GM12878 (cell line): ENCODE results near the gene LHFPL3. TPM values are rescaled to one million over a fixed set of nuclear protein-coding genes. Genes with fewer than 3 reads are reported as not detected.

ENCODE experiments used
- ATAC-seq: fragments of 200-7000 bp; cut with Tn5 transposase; 3 replicates; pipeline ENCODE4 v1.9.1; 2020; ENCODE audit warnings: mild to moderate bottlenecking, moderate library complexity
- BruUV-seq: library from RNA; stranded (reverse); fragments of 400-500 nt; replicated peaks from 2 replicates; lab custom pipeline; 2021; lab: Mats Ljungman, UMichigan
- CTCF ChIA-PET: fragments of 300-600 bp; sonication (Branson Sonifier 250); formaldehyde crosslinking; extraction: SDS; loops from one replicate; lab custom pipeline; 2021; ENCODE audit warnings: inconsistent platforms; lab: Yijun Ruan, JAX
- POLR2A ChIA-PET: fragments of 350-600 bp; formaldehyde crosslinking; extraction: SDS; loops from one replicate; lab custom pipeline; 2021; ENCODE audit warnings: inconsistent platforms; lab: Charles Lee
- RAD21 ChIA-PET: fragments of 300-600 bp; sonication (Branson Sonifier 250); formaldehyde crosslinking; loops from one replicate; lab custom pipeline; 2023; ENCODE audit warnings: antibody characterized with exemption; ENCODE audit not compliant: unreplicated experiment; lab: Charles Lee
- SMC1A ChIA-PET: fragments of 300-600 bp; sonication (Branson Sonifier 250); formaldehyde crosslinking; loops from one replicate; lab custom pipeline; 2023; ENCODE audit not compliant: unreplicated experiment, uncharacterized antibody; lab: Charles Lee
- DNase-seq: peaks from one replicate; pipeline ENCODE4 v3.0.0-alpha.2; 2011; ENCODE audit warnings: low read depth, low spot score
- FAIRE-seq: peaks from 3 replicates; lab custom pipeline; 2011; peaks lifted over from hg19 to GRCh38; lab: Jason Lieb, UNC
- H2AFZ ChIP-seq: 2 replicates; pipeline ENCODE4 v1.6.0; 2011; ENCODE audit warnings: low read depth, low read length, control low read depth; ENCODE audit not compliant: control insufficient read depth
- H3K27ac ChIP-seq: 2 replicates; pipeline ENCODE4 v1.5.1; 2011; ENCODE audit warnings: control low read depth; ENCODE audit not compliant: control insufficient read depth, insufficient read depth
- H3K27me3 ChIP-seq, 2 experiments: replicated peaks in 1 of 2; 2 replicates each; pipeline versions ENCODE4 v1.6.0 to v1.6.1; 2011; ENCODE audit warnings: low read length in 1 of 2; ENCODE audit not compliant: control insufficient read depth in 2 of 2, insufficient read depth in 2 of 2
- H3K36me3 ChIP-seq, 2 experiments: 2 replicates each; pipeline ENCODE4 v1.5.1; 2011; ENCODE audit warnings: low read length in 1 of 2; ENCODE audit not compliant: control insufficient read depth in 2 of 2, insufficient read depth in 2 of 2
- H3K4me1 ChIP-seq: 2 replicates; pipeline ENCODE4 v1.6.1; 2011; ENCODE audit warnings: mild to moderate bottlenecking, low read length, moderate library complexity, mixed read lengths; ENCODE audit not compliant: control insufficient read depth, insufficient read depth
- H3K4me2 ChIP-seq: 2 replicates; pipeline ENCODE4 v1.6.0; 2011; ENCODE audit warnings: control low read depth; ENCODE audit not compliant: control insufficient read depth, insufficient read depth
- H3K4me3 ChIP-seq: fragments of 200-600 bp; sonication (generic); 2 replicates; pipeline ENCODE4 v1.5.1; 2016
- H3K79me2 ChIP-seq: 2 replicates; pipeline ENCODE4 v1.6.0; 2011; ENCODE audit warnings: low read length; ENCODE audit not compliant: control insufficient read depth, insufficient read depth
- H3K9ac ChIP-seq: 2 replicates; pipeline ENCODE4 v1.8.0; 2011; ENCODE audit warnings: low read length, control low read depth, mixed read lengths; ENCODE audit not compliant: control insufficient read depth, insufficient read depth
- H3K9me3 ChIP-seq: replicated peaks from 3 replicates; pipeline ENCODE4 v1.5.1; 2011; ENCODE audit warnings: mild to moderate bottlenecking, low read length; ENCODE audit not compliant: control insufficient read depth, insufficient read depth
- H4K20me1 ChIP-seq: 2 replicates; pipeline ENCODE4 v1.6.0; 2011; ENCODE audit not compliant: control insufficient read depth, insufficient read depth
- DPF2 ChIP-seq: fragments of 450-650 bp; IDR thresholded peaks from 2 replicates; pipeline ENCODE4 v1.6.1; 2017; ENCODE audit warnings: mild to moderate bottlenecking
- MEF2A ChIP-seq: IDR thresholded peaks from 2 replicates; pipeline ENCODE4 v1.6.1; 2011; ENCODE audit warnings: low read depth, mild to moderate bottlenecking, low read length, moderate library complexity; ENCODE audit not compliant: insufficient read depth
- NFYB ChIP-seq: IDR thresholded peaks from 2 replicates; pipeline ENCODE4 v1.6.1; 2011; ENCODE audit warnings: low read depth, mild to moderate bottlenecking, low read length, improper control_type of control experiment, moderate library complexity; ENCODE audit not compliant: insufficient read depth
- POLR2AphosphoS5 ChIP-seq: IDR thresholded peaks from 2 replicates; pipeline ENCODE4 v1.6.1; 2011; ENCODE audit warnings: mild to moderate bottlenecking, low read length, inconsistent platforms
- RAD21 ChIP-seq: IDR thresholded peaks from 2 replicates; pipeline ENCODE4 v1.6.1; 2011; ENCODE audit warnings: mild to moderate bottlenecking, low read depth, low read length, moderate library complexity; ENCODE audit not compliant: insufficient read depth
- RUNX3 ChIP-seq: IDR thresholded peaks from 2 replicates; pipeline ENCODE4 v1.6.1; 2012; ENCODE audit warnings: low read length, inconsistent platforms
- SMARCA5 ChIP-seq: fragments of 450-650 bp; IDR thresholded peaks from 2 replicates; pipeline ENCODE4 v1.6.1; 2017; ENCODE audit warnings: mild to moderate bottlenecking
- TCF3 ChIP-seq: IDR thresholded peaks from 2 replicates; pipeline ENCODE4 v1.6.1; 2012; ENCODE audit warnings: low read depth, mild to moderate bottlenecking, low read length, borderline replicate concordance; ENCODE audit not compliant: insufficient read depth
- ZNF24 ChIP-seq: fragments of 450-650 bp; IDR thresholded peaks from 2 replicates; pipeline ENCODE4 v1.6.1; 2017; ENCODE audit warnings: antibody characterized with exemption, mild to moderate bottlenecking
- WGBS: methylation state at CpG from one replicate; pipeline ENCODE4 v1.1.6; 2016; ENCODE audit warnings: low lambda C conversion rate; ENCODE audit not compliant: insufficient replicate concordance, insufficient coverage; ENCODE audit errors: missing lambda C conversion rate; 5-methylcytosine and 5-hydroxymethylcytosine counted together
- in situ Hi-C: fragments of 300-500 bp; cut with MboI; formaldehyde crosslinking; loops from 9 replicates; pipeline ENCODE4 v1.14.3; 2018; ENCODE audit warnings: mixed read lengths
- intact Hi-C: fragments of 100-400 bp; cut with micrococcal nuclease; formaldehyde crosslinking; loops from one replicate; pipeline ENCODE4 v1.14.2; 2022; ENCODE audit not compliant: unreplicated experiment
- polyA plus RNA-seq, 11 experiments: library from polyadenylated mRNA; depleted of rRNA in 4 of 11; unstranded in 6 of 11; stranded (reverse) in 5 of 11; fragments of >200 nt; fragmentation: Nextera tagmentation in 4 of 11; fragmentation: Illumina TruSeq in 1 of 11; extraction: Ambion mirVana in 4 of 11; extraction: Trizol in 1 of 11; gene quantifications; 1 replicate in 1 of 11; 2 replicates in 10 of 11; pipeline versions ENCODE4 v1.2.1 to v1.2.3, GENCODE V29; 2011 to 2016; ENCODE audit warnings: inconsistent platforms in 2 of 11, missing spikeins in 2 of 11, low read depth in 1 of 11
- total RNA-seq, 4 experiments: library from RNA; depleted of rRNA in 3 of 4; stranded (reverse); fragments of >200 nt in 3 of 4; fragmentation: Illumina TruSeq in 1 of 4; extraction: Trizol in 1 of 4; gene quantifications; 2 replicates each; pipeline versions ENCODE4 v1.2.1 to v1.2.3, GENCODE V29; 2013 to 2021
- TF ChIP-seq, protein P1 (sequence below): fragments of 450-650 bp; formaldehyde crosslinking; IDR thresholded peaks from 2 replicates; pipeline ENCODE4 v1.4.0; 2020; ENCODE audit warnings: mild to moderate bottlenecking, moderate library complexity
- TF ChIP-seq, protein P2 (sequence below): fragments of 450-650 bp; IDR thresholded peaks from 2 replicates; pipeline ENCODE4 v1.6.1; 2016; ENCODE audit warnings: mild to moderate bottlenecking

Gene LHFPL3
- total and polyA plus RNA-seq, 10 of the 15 experiments (the other 5 are each of a cell fraction or from before 2014, with no cell fraction given) = 0.09 TPM; not detected in 9

- in situ Hi-C loops (loop anchor here (5.0 kb wide), 1 partner anchor 67 kb away; the partner anchor contains the start of gene KMT2E), intact Hi-C loops (loop anchor here (1.0 to 2.0 kb wide), 5 partner anchors 12 to 67 kb away; no protein-coding TSS in a partner anchor)
- RAD21 ChIA-PET = interaction anchor here (1.1 to 6.8 kb wide), 7 partner anchors 12 to 66 kb away, joined by 3 to 57 read pairs (median 6); no protein-coding TSS in a partner anchor
- H3K4me2 ChIP-seq = peak overlapping the region; percentile 75
- ATAC-seq (no peak), DNase-seq (no peak), FAIRE-seq (no peak)
- no peaks in the 10 kb centered on the region; the same call in 2 of the 3 replicates for H3K9me3 ChIP-seq
- peaks cover 38% of the 10 kb centered on the region for H3K4me1 ChIP-seq
- CTCF ChIA-PET = interaction anchor here (0.7 to 5.8 kb wide), 4 partner anchors 10 to 586 kb away, joined by 3 to 63 read pairs (median 8); partner anchors contain the start of gene RINT1
- peak overlapping the region; percentile 83 for H3K9ac ChIP-seq
- 0 out of 2 replicates have a peak overlapping the region, but pooled peaks have one; percentile 2 for H3K4me3 ChIP-seq
- H4K20me1 ChIP-seq = no peaks in the 10 kb centered on the region
- no peaks in the 10 kb centered on the region for H3K79me2 ChIP-seq
- TF ChIP-seq SMARCA5 = 0 out of 2 replicates have a peak, but pooled peaks have one; percentile 25
- no peak for TF ChIP-seq POLR2AphosphoS5
- TF ChIP-seq ZNF24 = no peak
- no peak for TF ChIP-seq NFYB
- 0 out of 2 replicates have a peak, but pooled peaks have one; percentile 3 for TF ChIP-seq DPF2
- TF ChIP-seq TCF3 = no peak
- peak overlapping the region; percentile 66 for H2AFZ ChIP-seq
- peak overlapping the region; percentile 93 for H3K27ac ChIP-seq
- H3K27me3 ChIP-seq = no peaks in the 10 kb centered on the region
- no peaks in the 10 kb centered on the region for H3K36me3 ChIP-seq
- TSS peak; percentile 74 for BruUV-seq
- SMC1A ChIA-PET = interaction anchor here (0.7 to 11.3 kb wide), 10 partner anchors 12 to 112 kb away, joined by 3 to 116 read pairs (median 4); no protein-coding TSS in a partner anchor
- POLR2A ChIA-PET = interaction anchor here (0.6 to 7.1 kb wide), 7 partner anchors 12 to 521 kb away, joined by 3 to 55 read pairs (median 4); no protein-coding TSS in a partner anchor
These were observed 617.2 kb downstream of the LHFPL3 start for GRCh38 chr7:104945599-104945956.

DNA sequence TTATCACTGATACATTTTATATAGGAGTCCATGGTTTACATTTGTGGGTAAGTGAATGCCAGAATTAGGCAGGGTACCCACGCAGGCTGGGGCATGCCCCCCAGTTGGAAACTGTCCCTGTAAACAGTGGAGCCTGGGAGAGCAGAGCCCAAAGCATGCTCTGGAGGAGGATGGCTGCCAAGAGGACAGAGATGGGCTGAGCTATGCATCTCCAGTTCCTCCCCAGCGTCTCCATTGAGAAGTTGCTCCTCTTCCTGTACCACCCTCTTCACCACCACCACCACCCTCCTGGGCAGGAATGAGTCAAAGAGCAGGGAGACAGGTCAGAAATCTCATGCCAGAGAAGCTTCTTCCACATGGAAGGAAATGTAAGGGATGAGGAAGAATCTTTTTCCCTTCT, 617.9 kb downstream of the LHFPL3 start:
- Histone ChIP-seq H3K9me3 (no peaks in the 10 kb centered on the region), H3K4me1 (peaks cover 39% of the 10 kb centered on the region), H3K9ac (no peak overlapping the region), H4K20me1 (no peaks in the 10 kb centered on the region), H3K4me3 (no peak overlapping the region), H3K27ac (no peak overlapping the region), H3K36me3 (no peaks in the 10 kb centered on the region), H3K4me2 (no peak overlapping the region), H3K79me2 (no peaks in the 10 kb centered on the region), H2AFZ (no peak overlapping the region), H3K27me3 (no peaks in the 10 kb centered on the region)
- 25% methylated on average over 2 of the region's 2 CpGs for WGBS
- no peak for DNase-seq
- BruUV-seq = no TSS peak
- POLR2A ChIA-PET = interaction anchor here (0.6 to 7.1 kb wide), 6 partner anchors 11 to 441 kb away, joined by 3 to 55 read pairs (median 4); no protein-coding TSS in a partner anchor
- intact Hi-C loops = no loop called here
- FAIRE-seq = no peak
- RAD21 ChIA-PET = interaction anchor here (1.1 to 6.8 kb wide), 7 partner anchors 11 to 65 kb away, joined by 3 to 57 read pairs (median 6); no protein-coding TSS in a partner anchor
- CTCF ChIA-PET = interaction anchor here (0.9 to 5.8 kb wide), 6 partner anchors 10 to 585 kb away, joined by 3 to 63 read pairs (median 4); partner anchors contain the start of gene RINT1
- ATAC-seq = no peak
- SMC1A ChIA-PET = interaction anchor here (0.7 to 11.3 kb wide), 10 partner anchors 11 to 70 kb away, joined by 3 to 116 read pairs (median 4); no protein-coding TSS in a partner anchor
- in situ Hi-C loops = loop anchor here (5.0 kb wide), 1 partner anchor 66 kb away; the partner anchor contains the start of gene KMT2E
- TF ChIP-seq RUNX3 (no peak), RAD21 (no peak), MEF2A (no peak)
- TF ChIP-seq, protein P1, sequence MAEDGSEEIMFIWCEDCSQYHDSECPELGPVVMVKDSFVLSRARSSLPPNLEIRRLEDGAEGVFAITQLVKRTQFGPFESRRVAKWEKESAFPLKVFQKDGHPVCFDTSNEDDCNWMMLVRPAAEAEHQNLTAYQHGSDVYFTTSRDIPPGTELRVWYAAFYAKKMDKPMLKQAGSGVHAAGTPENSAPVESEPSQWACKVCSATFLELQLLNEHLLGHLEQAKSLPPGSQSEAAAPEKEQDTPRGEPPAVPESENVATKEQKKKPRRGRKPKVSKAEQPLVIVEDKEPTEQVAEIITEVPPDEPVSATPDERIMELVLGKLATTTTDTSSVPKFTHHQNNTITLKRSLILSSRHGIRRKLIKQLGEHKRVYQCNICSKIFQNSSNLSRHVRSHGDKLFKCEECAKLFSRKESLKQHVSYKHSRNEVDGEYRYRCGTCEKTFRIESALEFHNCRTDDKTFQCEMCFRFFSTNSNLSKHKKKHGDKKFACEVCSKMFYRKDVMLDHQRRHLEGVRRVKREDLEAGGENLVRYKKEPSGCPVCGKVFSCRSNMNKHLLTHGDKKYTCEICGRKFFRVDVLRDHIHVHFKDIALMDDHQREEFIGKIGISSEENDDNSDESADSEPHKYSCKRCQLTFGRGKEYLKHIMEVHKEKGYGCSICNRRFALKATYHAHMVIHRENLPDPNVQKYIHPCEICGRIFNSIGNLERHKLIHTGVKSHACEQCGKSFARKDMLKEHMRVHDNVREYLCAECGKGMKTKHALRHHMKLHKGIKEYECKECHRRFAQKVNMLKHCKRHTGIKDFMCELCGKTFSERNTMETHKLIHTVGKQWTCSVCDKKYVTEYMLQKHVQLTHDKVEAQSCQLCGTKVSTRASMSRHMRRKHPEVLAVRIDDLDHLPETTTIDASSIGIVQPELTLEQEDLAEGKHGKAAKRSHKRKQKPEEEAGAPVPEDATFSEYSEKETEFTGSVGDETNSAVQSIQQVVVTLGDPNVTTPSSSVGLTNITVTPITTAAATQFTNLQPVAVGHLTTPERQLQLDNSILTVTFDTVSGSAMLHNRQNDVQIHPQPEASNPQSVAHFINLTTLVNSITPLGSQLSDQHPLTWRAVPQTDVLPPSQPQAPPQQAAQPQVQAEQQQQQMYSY (CRISPR knock-in tag) = no peak
- TF ChIP-seq, protein P2, sequence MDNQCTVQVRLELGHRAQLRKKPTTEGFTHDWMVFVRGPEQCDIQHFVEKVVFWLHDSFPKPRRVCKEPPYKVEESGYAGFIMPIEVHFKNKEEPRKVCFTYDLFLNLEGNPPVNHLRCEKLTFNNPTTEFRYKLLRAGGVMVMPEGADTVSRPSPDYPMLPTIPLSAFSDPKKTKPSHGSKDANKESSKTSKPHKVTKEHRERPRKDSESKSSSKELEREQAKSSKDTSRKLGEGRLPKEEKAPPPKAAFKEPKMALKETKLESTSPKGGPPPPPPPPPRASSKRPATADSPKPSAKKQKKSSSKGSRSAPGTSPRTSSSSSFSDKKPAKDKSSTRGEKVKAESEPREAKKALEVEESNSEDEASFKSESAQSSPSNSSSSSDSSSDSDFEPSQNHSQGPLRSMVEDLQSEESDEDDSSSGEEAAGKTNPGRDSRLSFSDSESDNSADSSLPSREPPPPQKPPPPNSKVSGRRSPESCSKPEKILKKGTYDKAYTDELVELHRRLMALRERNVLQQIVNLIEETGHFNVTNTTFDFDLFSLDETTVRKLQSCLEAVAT = no peak
